H54 (cell line): ENCODE data around the gene ITSN2.

ENCODE experiments used
- DNase-seq: peaks from one replicate; pipeline ENCODE4 v3.0.0; 2011; ENCODE audit warnings: low spot score, mixed read lengths; ENCODE audit not compliant: insufficient read length
- FAIRE-seq: peaks from 3 replicates; lab custom pipeline; 2011; peaks lifted over from hg19 to GRCh38; lab: Jason Lieb, UNC
- POLR2A ChIP-seq: IDR thresholded peaks from 2 replicates; pipeline ENCODE4 v1.6.1; 2011; ENCODE audit warnings: low read depth, mild to moderate bottlenecking, low read length

The ITSN2 gene

DNA sequence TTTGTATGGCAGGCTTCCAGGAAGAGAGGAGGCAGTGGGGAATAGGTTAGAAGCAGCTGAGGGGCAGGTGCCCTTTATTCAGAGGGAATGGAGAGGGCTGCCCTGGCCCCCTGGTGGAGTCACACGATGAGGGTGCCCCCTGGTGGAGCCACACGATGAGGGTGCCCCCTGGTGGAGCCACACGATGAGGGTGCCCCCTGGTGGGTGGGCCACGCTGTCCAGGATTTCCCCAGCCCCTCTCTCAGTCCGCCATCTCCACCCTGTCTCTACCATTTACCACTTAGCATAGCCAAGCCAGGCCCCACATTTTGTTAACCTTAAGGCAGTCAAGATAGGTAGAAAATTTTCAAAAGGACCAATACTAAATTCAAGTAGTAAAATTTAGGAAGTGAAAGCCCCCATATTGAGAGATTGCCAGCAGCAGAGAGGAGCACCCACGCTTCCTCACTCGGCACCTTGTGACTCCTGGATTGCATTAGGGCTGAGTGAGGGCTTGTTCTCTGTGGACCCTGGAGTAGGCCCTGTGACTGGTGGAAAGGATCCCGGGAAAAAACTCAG is 195.8 kb downstream of the ITSN2 start:
- DNase-seq (no peak), FAIRE-seq (no peak)
- TF ChIP-seq POLR2A, result no peak

DNA sequence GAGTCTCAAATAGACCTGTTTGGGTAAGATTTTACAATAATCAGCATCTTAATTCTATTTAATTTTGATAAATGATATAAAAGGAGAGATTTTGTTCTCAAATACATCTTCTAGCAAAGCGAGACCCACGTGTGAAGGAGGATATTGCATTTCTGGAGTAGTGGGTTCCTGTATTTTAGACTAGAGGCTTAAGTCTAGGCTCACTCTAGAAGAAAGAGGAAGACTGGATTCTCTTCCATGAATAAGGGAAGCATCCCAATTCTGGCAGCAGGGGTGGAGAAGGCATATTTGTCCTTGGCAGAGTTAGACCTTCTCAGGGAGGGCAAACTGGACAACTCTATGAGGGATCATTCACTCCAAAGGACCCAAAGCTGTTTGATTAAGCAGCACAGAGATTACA is 196.7 kb downstream of the ITSN2 start:
- FAIRE-seq, result no peak
- no peak for DNase-seq
- no peak for TF ChIP-seq POLR2A

DNA sequence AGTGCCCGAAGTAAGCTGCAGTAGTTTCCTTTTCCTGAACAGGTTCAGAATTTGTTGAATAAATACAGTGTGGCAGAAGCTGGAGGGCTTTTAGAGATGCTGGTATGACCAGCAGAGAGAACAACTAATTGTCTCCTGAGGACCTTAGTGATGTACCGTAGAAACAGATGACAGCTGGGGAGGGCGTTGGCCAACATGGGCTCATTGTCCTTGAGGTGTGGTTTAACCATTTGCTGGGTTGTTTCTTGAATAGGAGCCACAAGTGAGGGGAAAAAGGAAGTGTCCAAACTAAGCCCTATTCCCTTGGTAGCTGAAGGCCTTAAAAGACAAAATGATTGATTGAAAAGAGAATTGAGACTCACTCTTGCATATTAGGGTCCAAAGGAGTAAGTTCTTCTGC is 197.2 kb downstream of the ITSN2 start:
- no peak for TF ChIP-seq POLR2A
- FAIRE-seq (no peak), DNase-seq (no peak)

DNA sequence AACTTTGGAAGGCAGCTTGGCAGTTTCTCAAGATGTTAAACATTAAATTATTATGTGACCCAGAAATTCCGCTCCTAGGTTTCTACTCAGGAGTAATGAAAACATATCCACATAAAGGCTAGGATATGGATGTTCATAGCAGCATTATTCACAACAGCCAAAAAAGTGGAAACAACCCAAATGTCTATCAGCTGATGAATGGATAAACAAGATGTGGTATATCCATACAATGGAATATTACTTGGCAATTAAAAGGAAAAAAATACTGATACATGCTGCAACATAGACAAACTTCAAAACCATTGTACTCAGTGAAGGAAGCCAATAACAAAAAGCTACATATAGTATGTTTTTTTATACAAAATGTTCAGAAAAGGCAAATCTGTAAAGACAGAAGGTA is 197.8 kb downstream of the ITSN2 start:
- FAIRE-seq (no peak), DNase-seq (no peak)
- no peak for TF ChIP-seq POLR2A

DNA sequence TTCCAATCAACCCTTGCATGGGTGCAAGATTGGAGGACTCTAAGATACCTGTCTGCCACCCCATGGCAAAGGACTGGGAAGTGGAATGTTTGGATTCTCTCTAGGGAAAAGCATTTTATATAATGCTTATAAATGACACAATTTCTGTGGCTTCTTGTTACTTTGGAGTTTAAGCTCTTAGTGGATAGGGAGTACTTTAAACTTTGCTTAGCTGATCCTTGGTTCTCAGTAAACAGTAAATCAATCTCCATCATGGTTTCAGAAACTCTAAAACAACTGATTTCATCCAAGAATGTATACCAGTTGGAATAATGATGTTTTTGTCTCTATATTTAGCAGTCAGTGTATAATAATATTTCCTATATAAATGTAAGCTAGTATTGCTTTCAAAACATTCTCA is 199.6 kb downstream of the ITSN2 start:
- DNase-seq (no peak), FAIRE-seq (no peak)
- no peak for TF ChIP-seq POLR2A

DNA sequence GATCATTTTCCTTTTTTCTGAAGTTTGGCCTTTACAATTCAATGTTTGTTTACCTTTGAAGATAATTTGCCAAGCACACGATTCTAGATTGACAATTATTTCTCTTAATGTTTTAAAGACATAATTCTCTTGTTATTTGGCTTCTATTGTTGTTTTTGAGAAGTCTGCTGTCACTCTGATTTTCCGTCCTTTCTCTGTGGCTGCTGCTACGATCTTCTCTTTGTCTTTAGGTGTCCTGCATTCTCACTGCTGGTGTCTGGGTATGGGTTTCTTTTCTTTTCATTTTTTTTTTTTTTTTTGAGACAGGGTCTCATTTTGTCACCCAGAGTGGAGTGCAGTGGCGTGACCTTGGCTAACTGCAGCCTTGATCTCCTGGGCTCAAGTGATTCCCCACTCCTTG is 200.6 kb downstream of the ITSN2 start:
- TF ChIP-seq POLR2A, result no peak
- FAIRE-seq, result no peak

DNA sequence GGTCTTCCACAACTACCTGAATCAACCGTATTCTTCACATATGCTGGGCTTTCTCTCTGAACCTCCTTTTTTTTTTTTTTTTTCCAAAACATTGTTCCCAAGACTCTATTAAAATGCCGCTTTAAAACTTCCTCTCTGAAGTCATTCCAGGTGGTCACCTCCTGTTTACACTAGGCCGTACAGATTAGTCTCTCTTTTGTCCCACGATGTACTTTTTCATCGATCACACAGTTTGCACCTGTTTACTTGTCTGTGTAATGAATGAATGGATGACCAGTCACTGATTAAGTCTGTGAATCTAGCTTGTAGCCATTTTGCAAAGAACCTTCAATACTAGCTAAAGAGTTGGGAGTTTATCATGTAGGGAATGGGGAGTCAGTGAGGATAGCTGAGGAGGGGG is 202.2 kb downstream of the ITSN2 start:
- DNase-seq (no peak), FAIRE-seq (no peak)
- TF ChIP-seq POLR2A, result no peak

More for the DNA sequence above, 200.6 kb downstream of the ITSN2 start:
- DNase-seq, result no peak

DNA sequence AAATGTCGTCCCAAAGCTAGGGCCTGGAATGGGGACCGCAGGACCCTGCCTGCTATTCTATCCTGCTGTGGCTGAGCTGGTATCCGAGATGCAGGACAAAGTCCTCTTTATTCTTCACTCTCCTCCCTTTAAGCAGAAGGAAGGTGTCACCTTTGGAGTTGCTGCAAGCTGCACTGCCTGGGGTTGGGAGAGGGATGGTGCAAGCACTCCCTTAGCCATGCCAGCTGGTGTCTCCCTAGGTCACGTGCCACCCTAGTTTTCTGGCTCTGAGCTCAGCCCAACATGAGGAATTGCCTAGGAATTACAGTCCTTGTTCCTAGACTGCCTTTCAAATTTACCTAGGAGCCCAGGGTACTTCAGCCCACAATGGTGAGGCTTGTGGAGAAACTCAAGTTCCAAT is 206.9 kb downstream of the ITSN2 start:
- FAIRE-seq (no peak), DNase-seq (no peak)
- no peak for TF ChIP-seq POLR2A
